Mononuclear cell (primary cell): Measurements from ENCODE around the gene HAPLN3. TPM values are rescaled to one million over a fixed set of nuclear protein-coding genes. Genes with fewer than 3 reads are reported as not detected.

Source experiments
- H3K27me3 ChIP-seq: 2 replicates; pipeline ENCODE4 v1.6.0; 2011; ENCODE audit warnings: low read length, control low read depth; ENCODE audit not compliant: insufficient read depth
- H3K4me1 ChIP-seq: 2 replicates; pipeline ENCODE4 v1.5.1; 2011; ENCODE audit warnings: mild to moderate bottlenecking, low read length, control low read depth; ENCODE audit not compliant: insufficient read depth
- H3K4me3 ChIP-seq: 2 replicates; pipeline ENCODE4 v1.5.1; 2011; ENCODE audit warnings: mild to moderate bottlenecking, low read length, moderate library complexity
- H3K9me3 ChIP-seq: 2 replicates; pipeline ENCODE4 v1.5.1; 2011; ENCODE audit warnings: low read depth, mild to moderate bottlenecking, control low read depth, low read length
- total RNA-seq: library from RNA; depleted of rRNA; stranded (reverse); fragments of >200 nt; gene quantifications from one replicate; pipeline ENCODE4 v1.2.3, GENCODE V29; 2012

The HAPLN3 gene
- total RNA-seq, 1 donor = 30.7 TPM

GRCh38 chr15:88888719-88889118 lies 6.6 kb downstream of the HAPLN3 start:
- H3K4me3 ChIP-seq = no peak overlapping the region
- H3K9me3 ChIP-seq = no peaks in the 10 kb centered on the region
- no peaks in the 10 kb centered on the region for H3K4me1 ChIP-seq
- no peaks in the 10 kb centered on the region for H3K27me3 ChIP-seq

- no peaks in the 10 kb centered on the region for H3K4me1 ChIP-seq
- no peak overlapping the region for H3K4me3 ChIP-seq
- H3K27me3 ChIP-seq = no peaks in the 10 kb centered on the region
- no peaks in the 10 kb centered on the region for H3K9me3 ChIP-seq
Observed at GRCh38 chr15:88887068-88887580, 8.2 kb downstream of the HAPLN3 start.

DNA sequence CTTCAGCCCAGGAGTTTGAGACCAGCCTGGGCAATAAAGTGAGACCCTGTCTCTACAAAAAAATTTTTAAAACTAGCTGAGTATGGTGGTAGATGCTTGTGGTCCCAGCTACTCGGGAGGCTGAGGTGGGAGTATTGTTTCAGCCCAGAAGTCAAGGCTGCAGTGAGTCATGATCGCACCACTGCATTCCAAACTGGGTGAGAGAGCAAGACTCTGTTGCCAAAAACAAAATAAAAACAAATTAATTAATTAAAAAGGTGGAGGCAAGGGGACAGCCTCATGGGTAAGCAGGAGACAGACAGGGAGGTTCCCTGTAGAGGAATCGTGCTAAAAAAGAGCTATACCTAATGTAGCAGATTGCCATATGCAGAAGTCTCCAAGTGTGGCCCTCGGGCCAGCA lies 12.6 kb downstream of the HAPLN3 start:
- no peaks in the 10 kb centered on the region for H3K27me3 ChIP-seq
- H3K4me1 ChIP-seq = no peaks in the 10 kb centered on the region
- no peak overlapping the region for H3K4me3 ChIP-seq
- H3K9me3 ChIP-seq = no peaks in the 10 kb centered on the region

DNA sequence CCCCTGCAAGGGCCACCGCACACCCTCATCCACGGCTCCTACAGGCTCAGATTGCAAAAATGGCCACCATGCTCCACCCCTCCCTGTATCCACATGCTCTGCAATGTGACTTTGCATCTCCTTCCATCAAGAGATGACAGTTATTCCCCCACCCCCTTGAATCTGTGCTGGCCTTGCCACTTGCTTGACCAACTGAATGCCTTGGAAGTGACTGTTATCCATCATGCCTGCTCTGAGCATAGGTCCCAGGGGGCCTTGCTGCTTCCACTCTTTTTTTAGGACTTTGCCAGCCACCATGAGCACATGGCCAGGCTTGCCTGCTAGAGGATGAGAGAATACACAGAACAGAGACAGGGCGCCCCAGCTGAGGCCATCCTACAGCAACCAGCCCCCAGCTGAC lies 13.6 kb downstream of the HAPLN3 start:
- Histone ChIP-seq H3K27me3 (no peaks in the 10 kb centered on the region), H3K9me3 (no peaks in the 10 kb centered on the region), H3K4me1 (no peaks in the 10 kb centered on the region), H3K4me3 (no peak overlapping the region)

DNA sequence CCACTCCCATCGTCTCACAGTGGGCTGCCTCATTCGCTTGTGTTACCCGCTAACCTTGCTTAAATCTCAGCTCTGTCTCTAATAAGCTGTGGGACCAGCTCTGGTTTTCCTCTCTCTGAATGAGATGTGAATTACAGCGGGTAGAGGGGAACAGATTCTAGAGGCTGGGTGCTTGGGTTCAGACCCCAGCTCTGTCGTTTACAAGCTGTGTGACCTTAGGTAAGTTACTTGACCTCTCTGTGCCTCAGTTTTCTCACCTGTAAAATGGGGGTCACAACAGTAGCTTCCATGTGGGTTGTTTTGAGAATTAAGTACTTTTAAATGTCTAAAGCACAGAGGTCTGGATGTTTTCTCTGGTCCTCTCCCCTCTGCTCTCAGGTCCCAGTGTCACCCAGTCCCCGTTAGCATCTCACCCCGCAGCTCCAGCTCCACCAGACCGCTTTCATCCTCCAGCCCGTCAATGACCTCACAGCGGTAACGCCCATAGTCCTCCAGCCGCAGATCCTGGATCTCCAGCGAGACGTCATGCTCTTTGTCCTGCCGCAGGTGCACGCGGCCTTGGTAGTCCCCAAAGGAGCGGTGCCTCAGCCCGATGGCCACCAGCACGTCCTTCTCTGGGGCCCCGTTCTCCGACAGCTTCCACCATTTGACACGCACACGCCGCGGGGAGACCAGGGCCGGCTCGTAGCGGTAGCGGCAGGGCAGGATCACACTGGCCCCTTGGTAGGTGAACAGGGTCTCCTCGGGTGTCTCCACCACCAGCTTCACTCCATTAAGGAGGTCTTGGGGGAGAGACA lies 14.2 kb downstream of the HAPLN3 start:
- Histone ChIP-seq H3K27me3 (no peaks in the 10 kb centered on the region), H3K4me1 (no peaks in the 10 kb centered on the region), H3K4me3 (no peak overlapping the region), H3K9me3 (no peaks in the 10 kb centered on the region)

DNA sequence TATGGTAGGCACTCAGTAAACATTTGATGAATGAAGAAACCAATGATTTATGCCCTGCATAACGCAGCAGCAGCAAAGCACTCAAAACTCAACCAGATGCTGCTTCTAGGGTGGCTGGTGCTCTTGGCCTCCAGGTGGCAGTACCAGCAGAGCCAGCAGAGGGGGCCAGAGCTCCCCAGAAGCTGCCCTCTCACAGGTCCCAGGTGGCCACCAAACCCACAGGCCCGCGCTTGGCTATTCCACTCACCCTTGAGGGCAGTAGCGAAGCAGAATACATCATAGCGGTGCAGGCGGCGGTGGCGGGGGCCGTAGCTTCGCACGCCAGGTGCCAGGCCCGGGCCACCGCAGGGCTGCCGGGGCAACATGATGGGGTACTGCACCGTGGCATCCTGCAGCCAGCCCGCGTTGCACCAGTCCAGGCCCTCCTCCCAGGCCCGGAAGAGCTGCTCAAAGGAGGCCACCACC lies 16.6 kb downstream of the HAPLN3 start:
- H3K4me1 ChIP-seq = no peaks in the 10 kb centered on the region
- no peaks in the 10 kb centered on the region for H3K27me3 ChIP-seq
- no peak overlapping the region for H3K4me3 ChIP-seq
- H3K9me3 ChIP-seq = no peaks in the 10 kb centered on the region

DNA sequence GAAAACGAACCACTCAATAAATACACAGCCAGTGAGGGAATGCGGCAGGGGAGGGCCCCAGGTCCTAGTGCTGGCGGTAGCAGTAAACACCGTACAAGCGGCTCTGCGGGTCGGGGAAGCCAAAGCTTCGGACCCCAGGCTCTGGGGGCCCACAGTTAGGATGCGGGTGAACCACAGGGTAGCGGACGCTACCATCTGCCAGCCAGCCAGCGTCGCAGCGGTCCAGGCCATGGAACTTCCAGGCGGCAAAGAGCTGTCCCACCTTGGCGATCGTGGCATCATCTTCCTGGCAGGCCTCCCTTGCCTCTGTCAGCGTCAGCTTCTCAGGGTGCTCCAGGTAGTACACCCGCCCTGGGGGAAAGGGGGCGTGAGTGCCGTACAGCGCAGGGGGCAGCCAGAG lies 17.4 kb downstream of the HAPLN3 start:
- Histone ChIP-seq H3K4me3 (no peak overlapping the region), H3K9me3 (no peaks in the 10 kb centered on the region), H3K4me1 (no peaks in the 10 kb centered on the region), H3K27me3 (no peaks in the 10 kb centered on the region)

- no peaks in the 10 kb centered on the region for H3K27me3 ChIP-seq
- no peak overlapping the region for H3K4me3 ChIP-seq
- H3K4me1 ChIP-seq = no peaks in the 10 kb centered on the region
- H3K9me3 ChIP-seq = no peaks in the 10 kb centered on the region
Observed at GRCh38 chr15:88877415-88877814, 17.9 kb downstream of the HAPLN3 start.

GRCh38 chr15:88876573-88876972 lies 18.8 kb downstream of the HAPLN3 start:
- Histone ChIP-seq H3K27me3 (no peaks in the 10 kb centered on the region), H3K4me3 (no peak overlapping the region), H3K4me1 (no peaks in the 10 kb centered on the region), H3K9me3 (no peaks in the 10 kb centered on the region)

DNA sequence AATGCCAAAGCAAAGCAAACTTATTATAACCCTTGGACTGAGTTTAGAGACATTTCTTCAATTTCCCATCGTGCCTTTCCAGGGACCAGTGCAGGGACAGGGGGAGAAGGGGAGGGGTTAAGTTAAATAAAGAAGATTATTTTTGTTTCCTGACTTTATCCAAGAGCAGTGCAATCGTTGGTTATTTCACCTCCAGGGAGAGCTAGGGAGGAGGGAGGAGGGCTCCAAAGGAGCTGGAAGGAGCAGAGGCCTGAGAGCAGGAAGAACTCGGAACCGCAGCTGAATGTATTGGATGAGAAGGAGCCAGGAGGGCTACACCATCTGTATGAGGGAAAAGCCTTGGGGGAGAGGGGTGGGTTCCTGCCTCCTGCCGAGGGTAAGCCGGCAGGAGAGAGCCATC lies 20.7 kb downstream of the HAPLN3 start:
- H3K27me3 ChIP-seq = no peaks in the 10 kb centered on the region
- H3K9me3 ChIP-seq = no peaks in the 10 kb centered on the region
- H3K4me3 ChIP-seq = no peak overlapping the region
- H3K4me1 ChIP-seq = no peaks in the 10 kb centered on the region

GRCh38 chr15:88874275-88874674 lies 21.1 kb downstream of the HAPLN3 start:
- H3K4me1 ChIP-seq = no peaks in the 10 kb centered on the region
- H3K9me3 ChIP-seq = no peaks in the 10 kb centered on the region
- H3K27me3 ChIP-seq = no peaks in the 10 kb centered on the region
- no peak overlapping the region for H3K4me3 ChIP-seq

DNA sequence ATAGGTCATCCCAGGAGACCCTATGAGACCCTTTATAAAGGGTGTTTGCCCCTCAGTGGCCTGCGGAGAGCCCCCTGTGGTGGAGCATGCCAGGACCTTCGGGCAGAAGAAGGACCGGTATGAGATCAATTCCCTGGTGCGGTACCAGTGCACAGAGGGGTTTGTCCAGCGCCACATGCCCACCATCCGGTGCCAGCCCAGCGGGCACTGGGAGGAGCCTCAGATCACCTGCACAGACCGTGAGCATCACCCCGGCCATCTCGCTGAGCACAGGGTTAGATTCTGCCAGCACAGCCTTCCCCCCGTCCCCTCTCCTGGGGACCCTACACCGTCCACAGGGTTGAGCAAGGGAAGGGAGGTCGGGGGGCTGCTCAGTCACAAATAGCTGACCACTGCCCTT lies 21.6 kb downstream of the HAPLN3 start:
- Histone ChIP-seq H3K4me3 (no peak overlapping the region), H3K9me3 (no peaks in the 10 kb centered on the region), H3K27me3 (no peaks in the 10 kb centered on the region), H3K4me1 (no peaks in the 10 kb centered on the region)

GRCh38 chr15:88872706-88873105 lies 22.6 kb downstream of the HAPLN3 start:
- H3K9me3 ChIP-seq = no peaks in the 10 kb centered on the region

GRCh38 chr15:88872106-88872505 lies 23.2 kb downstream of the HAPLN3 start:
- H3K9me3 ChIP-seq = no peaks in the 10 kb centered on the region
- no peak overlapping the region for H3K4me3 ChIP-seq
- no peaks in the 10 kb centered on the region for H3K27me3 ChIP-seq
- no peaks in the 10 kb centered on the region for H3K4me1 ChIP-seq

More at GRCh38 chr15:88872706-88873105, 22.6 kb downstream of the HAPLN3 start:
- Histone ChIP-seq H3K4me3 (no peak overlapping the region), H3K4me1 (no peaks in the 10 kb centered on the region), H3K27me3 (no peaks in the 10 kb centered on the region)

DNA sequence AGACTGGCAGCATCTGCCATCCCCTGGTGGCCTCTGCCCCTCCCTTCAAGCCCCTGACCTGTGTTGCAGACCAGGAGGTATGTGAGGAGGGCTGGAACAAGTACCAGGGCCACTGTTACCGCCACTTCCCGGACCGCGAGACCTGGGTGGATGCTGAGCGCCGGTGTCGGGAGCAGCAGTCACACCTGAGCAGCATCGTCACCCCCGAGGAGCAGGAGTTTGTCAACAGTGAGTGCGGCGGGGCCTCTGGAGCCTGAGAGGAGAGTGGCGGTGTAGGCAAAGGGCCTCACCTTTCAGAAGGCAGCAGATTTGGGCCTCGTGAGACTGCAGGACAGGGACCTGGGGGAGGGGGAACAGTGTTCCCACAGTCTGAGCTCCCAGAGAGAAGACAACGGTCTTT lies 24.0 kb downstream of the HAPLN3 start:
- Histone ChIP-seq H3K4me3 (no peak overlapping the region), H3K4me1 (no peaks in the 10 kb centered on the region), H3K27me3 (no peaks in the 10 kb centered on the region), H3K9me3 (no peaks in the 10 kb centered on the region)

DNA sequence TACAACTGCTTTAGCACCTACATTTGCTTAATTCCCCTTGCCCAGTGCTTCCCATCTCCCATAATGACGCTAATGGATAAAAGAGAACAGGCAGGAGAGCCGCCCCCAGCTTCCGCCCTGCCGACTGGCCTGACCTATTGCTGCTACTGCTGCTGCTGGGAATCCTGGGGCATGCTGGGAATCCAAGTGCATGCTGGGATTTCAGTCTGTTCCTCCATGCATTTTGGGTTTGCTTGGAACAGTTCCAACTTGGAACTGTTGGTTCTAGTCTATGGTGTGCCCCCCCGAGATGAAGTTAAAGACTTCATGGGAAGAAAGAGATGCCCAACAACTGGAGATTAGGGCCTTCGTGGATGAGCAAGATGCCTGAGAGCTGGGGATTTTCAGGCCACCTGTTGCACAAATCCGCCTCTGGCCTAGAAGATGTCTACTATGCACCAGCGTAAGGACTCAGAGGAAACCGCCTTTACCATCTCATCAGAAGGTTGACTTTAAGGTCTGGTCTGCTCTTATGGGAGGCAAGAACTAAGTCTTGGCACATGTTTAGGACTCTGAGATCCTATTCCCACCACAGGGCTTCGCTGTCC lies 29.0 kb downstream of the HAPLN3 start:
- Histone ChIP-seq H3K4me1 (no peaks in the 10 kb centered on the region), H3K9me3 (no peaks in the 10 kb centered on the region), H3K4me3 (no peak overlapping the region), H3K27me3 (no peaks in the 10 kb centered on the region)
